Measurements from ENCODE around the gene SARS1.

- TF ChIP-seq CTCF (IDR thresholded peaks at IDR 0.05) (peak in 3 of 4 experiments; percentile 51 to 63 (median 55)), POLR2A (IDR thresholded peaks at IDR 0.05) (no peak), POLR2AphosphoS5 (IDR thresholded peaks at IDR 0.05) (peak; percentile 64)
Measured at GRCh38 chr1:109193653-109194590, 19.8 kb upstream of the SARS1 start.

All from prostate gland (tissue), 2 donors.